KOPT-K1 (cell line): ENCODE data around the gene GFRAL.

Experiments used
- H3K27ac ChIP-seq: fragments of 200-600 bp; sonication (generic); 2 replicates; pipeline ENCODE4 v1.5.1; 2016; ENCODE audit warnings: antibody characterized with exemption, mild to moderate bottlenecking, low read depth, low read length; ENCODE audit not compliant: poor library complexity, severe bottlenecking
- H3K36me3 ChIP-seq: fragments of 200-600 bp; sonication (generic); 2 replicates; pipeline ENCODE4 v1.5.1; 2017; ENCODE audit warnings: antibody characterized with exemption, mild to moderate bottlenecking, low read length, moderate library complexity; ENCODE audit not compliant: insufficient read depth
- H3K9me3 ChIP-seq: fragments of 200-600 bp; sonication (generic); 2 replicates; pipeline ENCODE4 v1.5.1; 2017; ENCODE audit warnings: antibody characterized with exemption, low read length, mild to moderate bottlenecking; ENCODE audit not compliant: insufficient read depth, poor library complexity, severe bottlenecking

The GFRAL gene

GRCh38 chr6:55395871-55396270 is 68.6 kb downstream of the GFRAL start:
- H3K9me3 ChIP-seq: no peaks in the 10 kb centered on the region
- H3K36me3 ChIP-seq: no peaks in the 10 kb centered on the region
- H3K27ac ChIP-seq: no peak overlapping the region

- no peaks in the 10 kb centered on the region for H3K36me3 ChIP-seq
Measured at GRCh38 chr6:55397986-55398385, 70.7 kb downstream of the GFRAL start.

GRCh38 chr6:55399351-55399750 is 72.1 kb downstream of the GFRAL start:
- Histone ChIP-seq H3K9me3 (no peaks in the 10 kb centered on the region), H3K36me3 (no peaks in the 10 kb centered on the region), H3K27ac (no peak overlapping the region)

More at GRCh38 chr6:55397986-55398385, 70.7 kb downstream of the GFRAL start:
- H3K9me3 ChIP-seq: no peaks in the 10 kb centered on the region
- H3K27ac ChIP-seq: no peak overlapping the region

GRCh38 chr6:55405474-55406235 is 78.4 kb downstream of the GFRAL start:
- no peaks in the 10 kb centered on the region for H3K36me3 ChIP-seq
- H3K9me3 ChIP-seq: no peaks in the 10 kb centered on the region
- no peak overlapping the region for H3K27ac ChIP-seq

GRCh38 chr6:55410674-55411073 is 83.4 kb downstream of the GFRAL start:
- H3K36me3 ChIP-seq: no peaks in the 10 kb centered on the region
- H3K27ac ChIP-seq: no peak overlapping the region

GRCh38 chr6:55423933-55424332 is 96.7 kb downstream of the GFRAL start:
- H3K9me3 ChIP-seq: no peaks in the 10 kb centered on the region
- H3K36me3 ChIP-seq: no peaks in the 10 kb centered on the region
- no peak overlapping the region for H3K27ac ChIP-seq

More at GRCh38 chr6:55410674-55411073, 83.4 kb downstream of the GFRAL start:
- no peaks in the 10 kb centered on the region for H3K9me3 ChIP-seq

- H3K9me3 ChIP-seq: no peaks in the 10 kb centered on the region
- no peaks in the 10 kb centered on the region for H3K36me3 ChIP-seq
- H3K27ac ChIP-seq: no peak overlapping the region
Measured at GRCh38 chr6:55433446-55434130, 106.3 kb downstream of the GFRAL start.

- no peak overlapping the region for H3K27ac ChIP-seq
- H3K36me3 ChIP-seq: no peaks in the 10 kb centered on the region
- no peaks in the 10 kb centered on the region for H3K9me3 ChIP-seq
Measured at GRCh38 chr6:55437141-55437540, 109.9 kb downstream of the GFRAL start.

- Histone ChIP-seq H3K27ac (no peak overlapping the region), H3K9me3 (no peaks in the 10 kb centered on the region), H3K36me3 (no peaks in the 10 kb centered on the region)
Measured at GRCh38 chr6:55438203-55438602, 110.9 kb downstream of the GFRAL start.

GRCh38 chr6:55443238-55444134 is 116.2 kb downstream of the GFRAL start:
- Histone ChIP-seq H3K36me3 (no peaks in the 10 kb centered on the region), H3K9me3 (no peaks in the 10 kb centered on the region), H3K27ac (no peak overlapping the region)

GRCh38 chr6:55445648-55446204 is 118.5 kb downstream of the GFRAL start:
- Histone ChIP-seq H3K36me3 (no peaks in the 10 kb centered on the region), H3K9me3 (no peaks in the 10 kb centered on the region), H3K27ac (no peak overlapping the region)

GRCh38 chr6:55447891-55448290 is 120.6 kb downstream of the GFRAL start:
- no peaks in the 10 kb centered on the region for H3K9me3 ChIP-seq
- no peaks in the 10 kb centered on the region for H3K36me3 ChIP-seq
- H3K27ac ChIP-seq: no peak overlapping the region

- H3K36me3 ChIP-seq: no peaks in the 10 kb centered on the region
- H3K9me3 ChIP-seq: no peaks in the 10 kb centered on the region
- H3K27ac ChIP-seq: no peak overlapping the region
Measured at GRCh38 chr6:55448451-55448850, 121.2 kb downstream of the GFRAL start.

- H3K27ac ChIP-seq: no peak overlapping the region
Measured at GRCh38 chr6:55449225-55449624, 122.0 kb downstream of the GFRAL start.

GRCh38 chr6:55450005-55450404 is 122.7 kb downstream of the GFRAL start:
- Histone ChIP-seq H3K27ac (no peak overlapping the region), H3K9me3 (no peaks in the 10 kb centered on the region), H3K36me3 (no peaks in the 10 kb centered on the region)

More at GRCh38 chr6:55449225-55449624, 122.0 kb downstream of the GFRAL start:
- Histone ChIP-seq H3K36me3 (no peaks in the 10 kb centered on the region), H3K9me3 (no peaks in the 10 kb centered on the region)
